Measurements from ENCODE around the gene ZNF330. TPM values are rescaled to one million over a fixed set of nuclear protein-coding genes. Genes with fewer than 3 reads are reported as not detected.

ZNF330 gene
- polyA plus RNA-seq, 1 of the 3 experiments (the other 2 are of a cell fraction), result 19.4 TPM

- TF ChIP-seq REST (IDR thresholded peaks at IDR 0.05; ENCODE audit: low read depth, low read length) (no peak), RXRA (IDR thresholded peaks at IDR 0.05; ENCODE audit: borderline replicate concordance, low read depth) (no peak), PBX3 (IDR thresholded peaks at IDR 0.05) (no peak), GABPA (IDR thresholded peaks at IDR 0.05; ENCODE audit: low read depth) (no peak), YY1 (IDR thresholded peaks at IDR 0.05; ENCODE audit: low read depth) (no peak)
- TF ChIP-seq, protein P1, sequence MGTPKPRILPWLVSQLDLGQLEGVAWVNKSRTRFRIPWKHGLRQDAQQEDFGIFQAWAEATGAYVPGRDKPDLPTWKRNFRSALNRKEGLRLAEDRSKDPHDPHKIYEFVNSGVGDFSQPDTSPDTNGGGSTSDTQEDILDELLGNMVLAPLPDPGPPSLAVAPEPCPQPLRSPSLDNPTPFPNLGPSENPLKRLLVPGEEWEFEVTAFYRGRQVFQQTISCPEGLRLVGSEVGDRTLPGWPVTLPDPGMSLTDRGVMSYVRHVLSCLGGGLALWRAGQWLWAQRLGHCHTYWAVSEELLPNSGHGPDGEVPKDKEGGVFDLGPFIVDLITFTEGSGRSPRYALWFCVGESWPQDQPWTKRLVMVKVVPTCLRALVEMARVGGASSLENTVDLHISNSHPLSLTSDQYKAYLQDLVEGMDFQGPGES (IDR thresholded peaks at IDR 0.05; ENCODE audit: low read depth, low read length), result no peak
These were observed 23.7 kb downstream of the ZNF330 start (continued) for GRCh38 chr4:141244419-141244818.

- Histone ChIP-seq H3K4me3 (ENCODE audit: low read depth in 2 of 2, low read length in 1 of 2) (no peak overlapping the region), H3K36me3 (replicated peaks in 1 of 2; ENCODE audit: control insufficient read depth in 1 of 2, insufficient read depth in 2 of 2, low read length in 1 of 2) (no peaks in the 10 kb centered on the region), H3K79me2 (ENCODE audit: insufficient read depth) (no peaks in the 10 kb centered on the region), H3F3A (replicated peaks; ENCODE audit: insufficient read depth) (no peaks in the 10 kb centered on the region), H4K20me1 (ENCODE audit: insufficient read depth) (no peaks in the 10 kb centered on the region), H3K9me2 (no peaks in the 10 kb centered on the region), H3K9me3 (no peaks in the 10 kb centered on the region), H3K27me3 (ENCODE audit: insufficient read depth) (no peaks in the 10 kb centered on the region), H3K4me1 (ENCODE audit: control insufficient read depth in 1 of 2, insufficient read depth in 2 of 2, low read depth in 1 of 2, low read length in 1 of 2) (peaks cover 0 to 3% of the 10 kb centered on the region in 2 experiments; a peak in 1 of 4 replicates), H3K27ac (ENCODE audit: low read depth in 2 of 2, low read length in 1 of 2) (peak overlapping the region in 1 of 2 experiments; percentile 30; a peak in 2 of 4 replicates), H3K9ac (no peak overlapping the region), H3K4me2 (0 out of 2 replicates have a peak overlapping the region, but pooled peaks have one; percentile 3), H2AFZ (ENCODE audit: low read depth) (peak overlapping the region; percentile 63; the same call in 1 of the 2 replicates)
- WGBS (ENCODE audit: low lambda C conversion rate), result 54% methylated on average over 2 of the region's 2 CpGs
- ChIA-PET POLR2A (no interaction called here), CTCF (no interaction called here)
- peak; percentile 67 for TF ChIP-seq MEF2A (IDR thresholded peaks at IDR 0.05; ENCODE audit: borderline replicate concordance, low read depth)
- TF ChIP-seq TEAD4 (IDR thresholded peaks at IDR 0.05; ENCODE audit: borderline replicate concordance, insufficient read depth), result peak; percentile 63; the same call in 1 of the 2 replicates
- TF ChIP-seq, protein P1 (IDR thresholded peaks at IDR 0.05; ENCODE audit: low read depth, low read length), result no peak
- 0 out of 2 replicates have a peak, but pooled peaks have one; percentile 25 for TF ChIP-seq RXRA (IDR thresholded peaks at IDR 0.05; ENCODE audit: borderline replicate concordance, low read depth)
- no peak for DNase-seq
These were observed 25.5 kb downstream of the ZNF330 start for GRCh38 chr4:141246243-141246642.
